ENCODE data around the gene TNFRSF1B.

TNFRSF1B gene

GRCh38 chr1:12158357-12159092 lies 8.3 kb upstream of the TNFRSF1B start:
- peak; percentile 78 for DNase-seq

GRCh38 chr1:12159816-12160215 lies 7.0 kb upstream of the TNFRSF1B start:
- peak; percentile 81 for DNase-seq

- DNase-seq: no peak
These were observed 5.5 kb upstream of the TNFRSF1B start for GRCh38 chr1:12161324-12161661.

- peak; percentile 92 for DNase-seq
These were observed 4.9 kb upstream of the TNFRSF1B start for GRCh38 chr1:12161662-12162458.

GRCh38 chr1:12162459-12163137 lies 4.2 kb upstream of the TNFRSF1B start:
- no peak for DNase-seq

- no peak for DNase-seq
These were observed 3.6 kb upstream of the TNFRSF1B start for GRCh38 chr1:12163210-12163609.

- DNase-seq: no peak
These were observed 2.6 kb upstream of the TNFRSF1B start for GRCh38 chr1:12164210-12164609.

GRCh38 chr1:12165342-12165741 lies 1.4 kb upstream of the TNFRSF1B start:
- no peak for DNase-seq

GRCh38 chr1:12167493-12168429 lies 970 bp downstream of the TNFRSF1B start:
- peak; percentile 70 for DNase-seq

GRCh38 chr1:12168451-12169160 lies 1.8 kb downstream of the TNFRSF1B start:
- no peak for DNase-seq

GRCh38 chr1:12169442-12170135 lies 2.8 kb downstream of the TNFRSF1B start:
- DNase-seq: no peak

GRCh38 chr1:12170263-12170671 lies 3.5 kb downstream of the TNFRSF1B start:
- DNase-seq: peak; percentile 72

- peak; percentile 78 for DNase-seq
These were observed 4.6 kb downstream of the TNFRSF1B start for GRCh38 chr1:12171206-12172041.

- DNase-seq: peak; percentile 83
These were observed 5.5 kb downstream of the TNFRSF1B start for GRCh38 chr1:12172042-12172851.

GRCh38 chr1:12173041-12173509 lies 6.3 kb downstream of the TNFRSF1B start:
- no peak for DNase-seq

GRCh38 chr1:12173631-12174121 lies 6.9 kb downstream of the TNFRSF1B start:
- DNase-seq: peak; percentile 95

GRCh38 chr1:12174924-12175810 lies 8.4 kb downstream of the TNFRSF1B start:
- DNase-seq: no peak

All from activated effector memory CD4-positive, alpha-beta T cell treated with anti-CD3 and anti-CD28 coated beads, Interleukin-2, amount 50 U/mL, for 16 hours (primary cell).